ENCODE results near the gene UVRAG. TPM values are rescaled to one million over a fixed set of nuclear protein-coding genes. Genes with fewer than 3 reads are reported as not detected.

The UVRAG gene
- total and polyA plus RNA-seq, 2 of the 4 experiments (the other 2 are of a cell fraction) = 5.6 to 10.9 TPM

DNA sequence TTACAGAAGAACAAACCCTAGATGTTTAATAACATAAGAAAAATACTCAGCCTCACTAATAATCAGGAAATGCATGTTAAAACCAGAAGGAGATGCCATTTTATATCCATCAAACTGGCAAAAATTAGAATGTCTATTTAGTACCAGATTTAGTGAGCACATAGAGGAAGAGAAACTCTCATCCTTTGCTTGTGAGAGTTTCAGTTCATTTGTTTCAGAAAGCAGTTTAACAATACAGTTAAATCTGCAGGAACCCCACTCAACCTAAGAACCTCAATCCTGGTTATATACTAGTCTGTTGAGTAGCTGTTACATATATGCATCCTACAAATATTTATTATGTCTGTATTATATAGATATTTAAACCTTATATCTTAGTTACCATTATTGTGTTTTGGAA lies 218.7 kb downstream of the UVRAG start:
- no peak overlapping the region for H3K23ac ChIP-seq (ENCODE audit: low read depth, low read length)
- intact Hi-C loops (cut with micrococcal nuclease) (loop anchor here (5.0 kb wide), 1 partner anchor 39 kb away; no protein-coding TSS in a partner anchor), in situ Hi-C loops (cut with MboI; ENCODE audit: low sequenced_read_pairs) (no loop called here), dilution Hi-C loops (cut with HindIII; ENCODE audit: low sequenced_read_pairs, unreplicated experiment) (no loop called here)
- POLR2A ChIA-PET (ENCODE audit: unreplicated experiment) = no interaction called here
- H2AK9ac ChIP-seq (replicated peaks; ENCODE audit: low read depth, low read length, poor library complexity) = no peak overlapping the region
- H3K14ac ChIP-seq (replicated peaks; ENCODE audit: low read depth, low read length) = no peak overlapping the region
- H4K91ac ChIP-seq (ENCODE audit: insufficient read depth, low read depth, low read length) = no peak overlapping the region
- no peak overlapping the region for H3K4me2 ChIP-seq (ENCODE audit: low read depth, low read length)
- no peak overlapping the region for H4K8ac ChIP-seq (ENCODE audit: low read depth in 2 of 2, low read length in 2 of 2)
- H2BK120ac ChIP-seq (ENCODE audit: low read depth, low read length) = no peak overlapping the region
- no peak overlapping the region for H3K56ac ChIP-seq (ENCODE audit: extremely low read depth, insufficient read depth, low read length)
- H3K27ac ChIP-seq (ENCODE audit: insufficient read depth, low read length) = no peak overlapping the region
- no peak overlapping the region for H3K9ac ChIP-seq (ENCODE audit: low read depth, low read length)
- no peak overlapping the region for H3K4me3 ChIP-seq (ENCODE audit: insufficient read depth, low read depth, low read length)
- H2BK20ac ChIP-seq (ENCODE audit: low read depth, low read length) = no peak overlapping the region
- no peak overlapping the region for H4K5ac ChIP-seq (ENCODE audit: low read depth, low read length)
- H3K9me3 ChIP-seq (ENCODE audit: control insufficient read depth, insufficient read depth, low read length) = no peaks in the 10 kb centered on the region
- no peak overlapping the region for H2AK5ac ChIP-seq (ENCODE audit: low read depth, low read length)
- BruUV-seq (replicated peaks) = no TSS peak
- H4K20me1 ChIP-seq (ENCODE audit: insufficient read depth, low read length) = 0 out of 2 replicates have a peak, but pooled peaks cover 3% of the 10 kb centered on the region
- H3K27me3 ChIP-seq (ENCODE audit: control insufficient read depth, insufficient read depth, low read length) = no peaks in the 10 kb centered on the region
- no peak overlapping the region for H2AFZ ChIP-seq (replicated peaks; ENCODE audit: low read length, poor library complexity)
- H2BK15ac ChIP-seq (ENCODE audit: low read depth, low read length) = no peak overlapping the region
- no peaks in the 10 kb centered on the region; the same call in 1 of the 2 replicates for H3K9me1 ChIP-seq (ENCODE audit: insufficient read depth, low read length)
- ATAC-seq (ENCODE audit: low read depth) (no peak), DNase-seq (no peak)
- no peak overlapping the region for H3K4ac ChIP-seq (ENCODE audit: low read depth, low read length)
- no peaks in the 10 kb centered on the region for H3K36me3 ChIP-seq (ENCODE audit: control insufficient read depth, insufficient read depth, low read length)
- H2BK5ac ChIP-seq (ENCODE audit: low read depth, low read length, poor library complexity, severe bottlenecking) = no peak overlapping the region
- H3K4me1 ChIP-seq (ENCODE audit: control insufficient read depth, insufficient read depth, low read length) = peaks cover 8% of the 10 kb centered on the region
- no peak overlapping the region for H3K18ac ChIP-seq (ENCODE audit: low read depth, low read length)
- CTCF ChIA-PET = interaction anchor here (0.7 kb wide), 1 partner anchor 53 kb away, joined by 5 read pairs; no protein-coding TSS in a partner anchor
- H3K79me1 ChIP-seq (ENCODE audit: low read depth in 1 of 2, low read length in 2 of 2) = no peaks in the 10 kb centered on the region
- no peak for TF ChIP-seq CEBPB (IDR thresholded peaks at IDR 0.05; ENCODE audit: low read depth, low read length)
- no peak for TF ChIP-seq RFX5 (IDR thresholded peaks at IDR 0.05; ENCODE audit: low read depth, low read length)
- TF ChIP-seq, protein P1, sequence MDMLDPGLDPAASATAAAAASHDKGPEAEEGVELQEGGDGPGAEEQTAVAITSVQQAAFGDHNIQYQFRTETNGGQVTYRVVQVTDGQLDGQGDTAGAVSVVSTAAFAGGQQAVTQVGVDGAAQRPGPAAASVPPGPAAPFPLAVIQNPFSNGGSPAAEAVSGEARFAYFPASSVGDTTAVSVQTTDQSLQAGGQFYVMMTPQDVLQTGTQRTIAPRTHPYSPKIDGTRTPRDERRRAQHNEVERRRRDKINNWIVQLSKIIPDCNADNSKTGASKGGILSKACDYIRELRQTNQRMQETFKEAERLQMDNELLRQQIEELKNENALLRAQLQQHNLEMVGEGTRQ (IDR thresholded peaks at IDR 0.05; ENCODE audit: low read depth, low read length) = no peak
- no peak for TF ChIP-seq FOS (IDR thresholded peaks at IDR 0.05; ENCODE audit: low read depth, low read length)
- TF ChIP-seq MXI1 (IDR thresholded peaks at IDR 0.05; ENCODE audit: borderline replicate concordance, low read depth, low read length) = no peak
- TF ChIP-seq NFE2L2 (IDR thresholded peaks at IDR 0.05; ENCODE audit: low read depth, low read length) = no peak

All from IMR-90 (cell line).